ENCODE measurements around the gene EPHA10.

GRCh38 chr1:37716321-37716720, 48.6 kb downstream of the EPHA10 start:
- no peak for TF ChIP-seq CTCF (IDR thresholded peaks at IDR 0.05)
- no peak for TF ChIP-seq POLR2AphosphoS5 (IDR thresholded peaks at IDR 0.05)
- TF ChIP-seq EP300 (IDR thresholded peaks at IDR 0.05): no peak
